PFSK-1 (cell line): ENCODE data around the gene AXDND1.

Source experiments
- FOXP2 ChIP-seq: optimal IDR thresholded peaks from 2 replicates; pipeline ENCODE3; 2011; ENCODE audit warnings: borderline replicate concordance, control low read depth, inconsistent platforms; ENCODE audit not compliant: insufficient read depth; ENCODE audit errors: extremely low read length, extremely low read depth
- POLR2AphosphoS5 ChIP-seq: IDR thresholded peaks from 2 replicates; pipeline ENCODE4 v1.6.1; 2012; ENCODE audit warnings: low read depth, mild to moderate bottlenecking, control low read depth, low read length, moderate library complexity
- SIN3A ChIP-seq: IDR thresholded peaks from 2 replicates; pipeline ENCODE4 v1.6.1; 2012; ENCODE audit warnings: mild to moderate bottlenecking, low read length, moderate library complexity, borderline replicate concordance; ENCODE audit not compliant: insufficient read depth
- TAF1 ChIP-seq: IDR thresholded peaks from 2 replicates; pipeline ENCODE4 v1.6.1; 2012; ENCODE audit warnings: low read length, control low read depth, borderline replicate concordance; ENCODE audit not compliant: insufficient read depth
- TF ChIP-seq, protein P1 (sequence below), 2 experiments: IDR thresholded peaks; 2 replicates each; pipeline versions ENCODE4 v1.6.1 to v1.8.0; 2011 to 2012; ENCODE audit warnings: low read depth in 2 of 2, low read length in 2 of 2, control low read depth in 1 of 2, inconsistent platforms in 1 of 2, mild to moderate bottlenecking in 1 of 2, moderate library complexity in 1 of 2; ENCODE audit not compliant: insufficient read depth in 1 of 2

AXDND1 gene

DNA sequence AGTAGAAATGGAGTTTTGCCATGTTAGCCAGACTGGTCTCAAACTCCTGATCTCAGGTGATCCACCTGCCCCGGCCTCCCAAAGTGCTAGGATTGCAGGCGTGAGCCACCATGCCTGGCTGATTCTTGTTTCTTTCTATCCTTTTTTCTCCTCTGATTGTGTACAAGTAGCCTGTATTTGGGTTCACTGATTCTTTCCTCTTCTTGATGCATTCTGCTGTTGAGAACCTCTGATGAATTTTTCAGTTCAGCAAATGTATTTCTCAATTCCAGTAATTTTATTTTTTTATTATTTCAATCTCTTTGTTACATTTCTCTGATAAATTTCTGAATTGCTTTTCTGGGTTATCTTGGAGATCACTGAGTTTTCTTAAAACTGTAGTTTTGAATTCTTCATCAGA is 58.8 kb downstream of the AXDND1 start:
- no peak for TF ChIP-seq SIN3A
- TF ChIP-seq POLR2AphosphoS5 = no peak
- no peak for TF ChIP-seq FOXP2
- TF ChIP-seq TAF1 = no peak
- TF ChIP-seq, protein P1, sequence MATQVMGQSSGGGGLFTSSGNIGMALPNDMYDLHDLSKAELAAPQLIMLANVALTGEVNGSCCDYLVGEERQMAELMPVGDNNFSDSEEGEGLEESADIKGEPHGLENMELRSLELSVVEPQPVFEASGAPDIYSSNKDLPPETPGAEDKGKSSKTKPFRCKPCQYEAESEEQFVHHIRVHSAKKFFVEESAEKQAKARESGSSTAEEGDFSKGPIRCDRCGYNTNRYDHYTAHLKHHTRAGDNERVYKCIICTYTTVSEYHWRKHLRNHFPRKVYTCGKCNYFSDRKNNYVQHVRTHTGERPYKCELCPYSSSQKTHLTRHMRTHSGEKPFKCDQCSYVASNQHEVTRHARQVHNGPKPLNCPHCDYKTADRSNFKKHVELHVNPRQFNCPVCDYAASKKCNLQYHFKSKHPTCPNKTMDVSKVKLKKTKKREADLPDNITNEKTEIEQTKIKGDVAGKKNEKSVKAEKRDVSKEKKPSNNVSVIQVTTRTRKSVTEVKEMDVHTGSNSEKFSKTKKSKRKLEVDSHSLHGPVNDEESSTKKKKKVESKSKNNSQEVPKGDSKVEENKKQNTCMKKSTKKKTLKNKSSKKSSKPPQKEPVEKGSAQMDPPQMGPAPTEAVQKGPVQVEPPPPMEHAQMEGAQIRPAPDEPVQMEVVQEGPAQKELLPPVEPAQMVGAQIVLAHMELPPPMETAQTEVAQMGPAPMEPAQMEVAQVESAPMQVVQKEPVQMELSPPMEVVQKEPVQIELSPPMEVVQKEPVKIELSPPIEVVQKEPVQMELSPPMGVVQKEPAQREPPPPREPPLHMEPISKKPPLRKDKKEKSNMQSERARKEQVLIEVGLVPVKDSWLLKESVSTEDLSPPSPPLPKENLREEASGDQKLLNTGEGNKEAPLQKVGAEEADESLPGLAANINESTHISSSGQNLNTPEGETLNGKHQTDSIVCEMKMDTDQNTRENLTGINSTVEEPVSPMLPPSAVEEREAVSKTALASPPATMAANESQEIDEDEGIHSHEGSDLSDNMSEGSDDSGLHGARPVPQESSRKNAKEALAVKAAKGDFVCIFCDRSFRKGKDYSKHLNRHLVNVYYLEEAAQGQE (IDR thresholded peaks at IDR 0.05; ENCODE audit: insufficient read depth in 1 of 2, low read depth in 2 of 2, low read length in 2 of 2) = no peak

DNA sequence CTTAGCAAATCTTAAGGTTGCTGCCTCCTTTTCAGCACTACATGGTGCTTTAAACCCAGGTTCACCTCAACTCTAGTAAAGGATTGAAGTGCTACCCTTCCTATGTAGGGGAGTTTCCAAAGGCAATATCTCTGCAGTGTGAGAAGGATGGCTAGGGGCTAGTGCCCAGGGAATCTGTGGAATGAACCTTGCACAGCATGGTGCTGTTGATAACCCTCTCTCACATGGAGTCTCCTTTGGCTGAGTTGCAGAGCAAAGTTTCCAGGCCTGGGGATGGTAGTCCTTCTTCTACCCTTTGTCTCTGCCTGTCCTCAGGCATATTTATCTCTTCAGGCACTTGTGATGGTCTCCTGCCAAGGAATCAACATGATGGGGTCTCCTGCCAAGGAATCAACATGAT is 59.4 kb downstream of the AXDND1 start:
- TF ChIP-seq TAF1 (no peak), SIN3A (no peak), POLR2AphosphoS5 (no peak), FOXP2 (no peak)
- TF ChIP-seq, protein P1 (IDR thresholded peaks at IDR 0.05; ENCODE audit: insufficient read depth in 1 of 2, low read depth in 2 of 2, low read length in 2 of 2) = no peak

DNA sequence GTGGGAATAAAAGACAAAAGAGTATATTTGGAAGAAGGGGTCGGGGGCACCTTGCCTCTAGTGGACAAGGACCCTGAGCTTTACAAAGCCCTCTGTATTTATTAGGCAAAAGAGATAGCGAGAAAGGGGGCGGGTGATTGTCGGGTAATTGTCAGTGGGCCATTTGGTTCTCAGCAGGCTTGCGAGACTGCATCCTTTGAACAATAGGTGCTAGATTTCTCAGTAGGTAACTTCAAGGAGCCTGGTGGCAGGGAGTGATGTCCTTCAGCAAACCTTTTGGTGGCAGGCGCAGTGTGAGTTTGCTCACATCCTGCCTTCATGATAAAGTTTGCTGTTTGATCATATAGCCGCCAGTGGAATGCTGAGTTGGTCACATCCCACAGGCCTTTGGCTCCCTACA is 71.4 kb downstream of the AXDND1 start:
- no peak for TF ChIP-seq SIN3A
- no peak for TF ChIP-seq TAF1
- no peak for TF ChIP-seq FOXP2
- TF ChIP-seq, protein P1 (IDR thresholded peaks at IDR 0.05; ENCODE audit: insufficient read depth in 1 of 2, low read depth in 2 of 2, low read length in 2 of 2) = no peak
- no peak for TF ChIP-seq POLR2AphosphoS5

DNA sequence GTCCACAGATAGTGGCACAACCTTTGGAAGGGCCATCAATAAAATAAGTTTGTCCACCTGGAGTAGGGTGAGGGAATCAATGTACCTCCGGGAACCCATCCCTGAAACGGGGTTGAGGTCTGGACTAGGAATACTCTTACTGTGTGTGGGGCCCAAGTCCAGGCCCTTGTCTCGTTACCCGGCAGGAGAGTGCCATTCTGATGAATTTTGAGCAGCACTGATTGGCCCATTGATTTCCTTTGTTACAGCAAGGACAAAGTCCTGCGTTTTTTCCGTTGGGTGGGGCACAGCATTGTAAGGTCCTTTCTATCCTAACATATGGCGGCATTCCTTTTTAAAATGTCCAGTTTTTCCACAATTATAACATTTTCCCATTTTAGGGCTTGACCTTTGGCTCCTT is 75.2 kb downstream of the AXDND1 start:
- TF ChIP-seq POLR2AphosphoS5 (no peak), FOXP2 (no peak), SIN3A (no peak), TAF1 (no peak)
- TF ChIP-seq, protein P1 (IDR thresholded peaks at IDR 0.05; ENCODE audit: insufficient read depth in 1 of 2, low read depth in 2 of 2, low read length in 2 of 2) = no peak

DNA sequence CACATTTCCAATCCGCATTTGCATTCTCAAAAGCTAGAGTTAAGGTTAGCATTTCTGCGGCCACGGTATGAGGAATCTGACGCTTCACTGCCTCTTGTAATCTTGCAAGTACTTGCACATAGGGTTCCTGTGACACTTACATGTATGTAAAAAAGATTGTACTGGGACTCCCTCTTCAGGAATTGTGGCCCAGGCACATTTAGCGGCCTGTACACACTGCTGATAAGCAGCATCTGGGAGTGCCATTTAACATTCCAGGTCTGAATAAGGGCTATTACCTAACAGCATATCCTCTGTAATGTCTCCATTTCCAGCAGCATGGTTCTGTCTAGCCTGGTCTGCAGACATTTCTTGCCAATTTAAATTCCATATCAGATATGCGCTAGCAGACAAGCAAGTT is 75.7 kb downstream of the AXDND1 start:
- no peak for TF ChIP-seq TAF1
- no peak for TF ChIP-seq POLR2AphosphoS5
- TF ChIP-seq SIN3A = no peak
- TF ChIP-seq, protein P1 (IDR thresholded peaks at IDR 0.05; ENCODE audit: insufficient read depth in 1 of 2, low read depth in 2 of 2, low read length in 2 of 2) = no peak
- TF ChIP-seq FOXP2 = no peak
